ENCODE data around the gene RHOC. TPM values are rescaled to one million over a fixed set of nuclear protein-coding genes. Genes with fewer than 3 reads are reported as not detected.

The RHOC gene
- total RNA-seq, 1 experiment from 2014 or later = 253 TPM

GRCh38 chr1:112701227-112702066 lies 5.5 kb downstream of the RHOC start:
- Mint-ChIP-seq H3K27me3 (ENCODE audit: insufficient read depth, unreplicated experiment) (no peaks in the 10 kb centered on the region), H3K9me3 (ENCODE audit: unreplicated experiment) (no peaks in the 10 kb centered on the region), H3K27ac (ENCODE audit: low read depth, unreplicated experiment) (peak overlapping the region; percentile 54), H3K36me3 (ENCODE audit: insufficient read depth, unreplicated experiment) (peaks cover 53% of the 10 kb centered on the region), H3K4me3 (ENCODE audit: unreplicated experiment) (peak overlapping the region; percentile 14), H3K4me1 (ENCODE audit: insufficient read depth, unreplicated experiment) (peaks cover 59% of the 10 kb centered on the region)
- no peak for DNase-seq (ENCODE audit: unreplicated experiment)
- BruUV-seq (replicated peaks) = TSS peak; percentile 54
- CTCF ChIA-PET = interaction anchor here (1.1 to 1.6 kb wide), 2 partner anchors 12 to 311 kb away, joined by 3 to 5 read pairs; no protein-coding TSS in a partner anchor
- no peak for TF ChIP-seq CTCF (IDR thresholded peaks at IDR 0.05; ENCODE audit: unreplicated experiment)
- intact Hi-C loops (cut with micrococcal nuclease) = no loop called here
- POLR2A ChIA-PET = interaction anchor here (1.0 to 7.7 kb wide), 5 partner anchors 8 to 306 kb away, joined by 3 to 75 read pairs (median 38); partner anchors contain the start of genes CAPZA1, CTTNBP2NL, MOV10 and ST7L

DNA sequence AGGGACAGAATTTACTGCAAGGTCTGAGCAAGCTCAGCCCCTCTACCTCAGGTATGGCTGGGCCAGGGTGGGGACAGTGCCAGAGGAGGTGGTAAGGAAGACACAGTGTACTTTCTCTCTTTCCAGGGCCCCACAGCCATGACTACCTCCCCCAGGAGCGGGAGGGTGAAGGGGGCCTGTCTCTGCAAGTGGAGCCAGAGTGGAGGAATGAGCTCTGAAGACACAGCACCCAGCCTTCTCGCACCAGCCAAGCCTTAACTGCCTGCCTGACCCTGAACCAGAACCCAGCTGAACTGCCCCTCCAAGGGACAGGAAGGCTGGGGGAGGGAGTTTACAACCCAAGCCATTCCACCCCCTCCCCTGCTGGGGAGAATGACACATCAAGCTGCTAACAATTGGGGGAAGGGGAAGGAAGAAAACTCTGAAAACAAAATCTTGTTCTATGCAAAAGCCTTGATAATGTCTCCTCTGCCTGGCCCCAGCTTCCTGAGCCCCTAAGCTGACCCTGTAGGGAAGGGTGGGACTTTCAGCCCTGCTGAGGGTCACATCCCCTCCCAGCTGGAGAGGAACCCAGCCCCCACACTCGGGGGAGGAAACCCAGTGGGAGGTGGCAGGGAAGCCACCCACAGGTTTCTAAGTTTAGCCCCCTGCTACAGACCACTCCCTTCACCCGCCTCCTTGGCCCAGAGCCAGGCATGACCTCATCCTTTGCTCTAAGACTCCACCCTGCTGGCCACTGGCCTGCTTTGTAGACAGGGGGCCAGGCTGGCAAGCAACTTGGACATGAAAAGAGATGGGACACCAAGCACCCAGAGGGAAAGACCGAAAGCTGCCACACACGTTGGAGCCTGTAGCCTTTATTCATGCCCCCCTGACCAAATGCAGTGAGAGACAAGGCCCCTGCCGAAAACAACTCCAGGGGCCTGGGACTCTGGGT lies 6.4 kb downstream of the RHOC start:
- TF ChIP-seq CTCF (IDR thresholded peaks at IDR 0.05; ENCODE audit: unreplicated experiment) = no peak
- POLR2A ChIA-PET = interaction anchor here (1.0 to 7.7 kb wide), 6 partner anchors 9 to 305 kb away, joined by 3 to 75 read pairs (median 16); partner anchors contain the start of genes CAPZA1, CTTNBP2NL, MOV10 and ST7L
- Mint-ChIP-seq H3K4me3 (ENCODE audit: unreplicated experiment) (peak overlapping the region; percentile 14), H3K4me1 (ENCODE audit: insufficient read depth, unreplicated experiment) (peaks cover 57% of the 10 kb centered on the region), H3K27ac (ENCODE audit: low read depth, unreplicated experiment) (peak overlapping the region; percentile 54), H3K36me3 (ENCODE audit: insufficient read depth, unreplicated experiment) (peaks cover 60% of the 10 kb centered on the region), H3K9me3 (ENCODE audit: unreplicated experiment) (no peaks in the 10 kb centered on the region), H3K27me3 (ENCODE audit: insufficient read depth, unreplicated experiment) (no peaks in the 10 kb centered on the region)
- CTCF ChIA-PET = interaction anchor here (0.9 to 1.6 kb wide), 4 partner anchors 9 to 310 kb away, joined by 3 to 5 read pairs (median 4); no protein-coding TSS in a partner anchor
- no TSS peak for BruUV-seq (replicated peaks)
- peak; percentile 92 for DNase-seq (ENCODE audit: unreplicated experiment)
- intact Hi-C loops (cut with micrococcal nuclease) = no loop called here

- BruUV-seq (replicated peaks) = no TSS peak
- no peaks in the 10 kb centered on the region for H3K27me3 Mint-ChIP-seq (ENCODE audit: insufficient read depth, unreplicated experiment)
- H3K9me3 Mint-ChIP-seq (ENCODE audit: unreplicated experiment) = no peaks in the 10 kb centered on the region
- POLR2A ChIA-PET = interaction anchor here (1.1 to 7.7 kb wide), 4 partner anchors 12 to 81 kb away, joined by 3 to 75 read pairs (median 15); partner anchors contain the start of genes CAPZA1, MOV10 and ST7L
- peaks cover 61% of the 10 kb centered on the region for H3K36me3 Mint-ChIP-seq (ENCODE audit: insufficient read depth, unreplicated experiment)
- no peak for TF ChIP-seq CTCF (IDR thresholded peaks at IDR 0.05; ENCODE audit: unreplicated experiment)
- H3K4me1 Mint-ChIP-seq (ENCODE audit: insufficient read depth, unreplicated experiment) = peaks cover 48% of the 10 kb centered on the region
- CTCF ChIA-PET = interaction anchor here (0.6 to 1.1 kb wide), 7 partner anchors 10 to 376 kb away, joined by 3 to 4 read pairs (median 3); partner anchors contain the start of gene PPM1J
- DNase-seq (ENCODE audit: unreplicated experiment) = no peak
- H3K27ac Mint-ChIP-seq (ENCODE audit: low read depth, unreplicated experiment) = peak overlapping the region; percentile 54
- H3K4me3 Mint-ChIP-seq (ENCODE audit: unreplicated experiment) = no peak overlapping the region
- intact Hi-C loops (cut with micrococcal nuclease) = no loop called here
Measured at GRCh38 chr1:112699425-112700144, 7.3 kb downstream of the RHOC start.

Data from MCF 10A (cell line).